Activated CD4-positive, alpha-beta memory T cell treated with anti-CD3 and anti-CD28 coated beads, Interleukin-2, amount 10 ng/mL, durations not matched to agents 7 days and 5 days (primary cell): Measurements from ENCODE around the gene ERI3. TPM values are rescaled to one million over a fixed set of nuclear protein-coding genes. Genes with fewer than 3 reads are reported as not detected.

Source experiments
- CTCF ChIA-PET: fragments of 350-600 bp; sonication (Branson Sonifier 250); formaldehyde crosslinking; loops from one replicate; lab custom pipeline; 2021; ENCODE audit warnings: antibody characterized with exemption, inconsistent platforms; lab: Charles Lee
- POLR2A ChIA-PET: fragments of 350-600 bp; sonication (Branson Sonifier 250); formaldehyde crosslinking; loops from one replicate; lab custom pipeline; 2021; ENCODE audit warnings: antibody characterized with exemption; lab: Charles Lee
- DNase-seq: peaks from one replicate; pipeline ENCODE4 v3.0.0-alpha.2; 2020
- H3K27ac Mint-ChIP-seq: one replicate; pipeline ENCODE4 v1.8.0; 2021; ENCODE audit warnings: mild to moderate bottlenecking, mixed read lengths
- H3K27me3 Mint-ChIP-seq: one replicate; pipeline ENCODE4 v1.8.0; 2021; ENCODE audit warnings: mixed read lengths
- H3K36me3 Mint-ChIP-seq: one replicate; pipeline ENCODE4 v1.8.0; 2021; ENCODE audit warnings: low read depth, mixed read lengths
- H3K4me1 Mint-ChIP-seq: one replicate; pipeline ENCODE4 v1.8.0; 2021; ENCODE audit warnings: mixed read lengths
- H3K4me3 Mint-ChIP-seq: one replicate; pipeline ENCODE4 v1.8.0; 2021; ENCODE audit warnings: mild to moderate bottlenecking, mixed read lengths
- H3K9me3 Mint-ChIP-seq: one replicate; pipeline ENCODE4 v1.8.0; 2021; ENCODE audit warnings: mixed read lengths
- total RNA-seq, 2 experiments: library from RNA; stranded (reverse); gene quantifications; one replicate each; pipeline ENCODE4 v1.2.3, GENCODE V29; 2021

ERI3 gene
- total RNA-seq, 2 experiments from 2014 or later, result 21.4 to 22.9 TPM

GRCh38 chr1:44239331-44239960 lies 115.6 kb downstream of the ERI3 start:
- Mint-ChIP-seq H3K4me3 (no peak overlapping the region), H3K27ac (no peak overlapping the region), H3K27me3 (no peaks in the 10 kb centered on the region), H3K36me3 (no peaks in the 10 kb centered on the region), H3K9me3 (no peaks in the 10 kb centered on the region), H3K4me1 (peaks cover 3% of the 10 kb centered on the region)
- ChIA-PET CTCF (interaction anchor here (0.5 to 1.2 kb wide), 2 partner anchors 22 to 881 kb away, joined by 3 read pairs; partner anchors contain the start of gene CDC20), POLR2A (no interaction called here)
- no peak for DNase-seq

- no peaks in the 10 kb centered on the region for H3K36me3 Mint-ChIP-seq
- no peak for DNase-seq
- H3K27me3 Mint-ChIP-seq, result no peaks in the 10 kb centered on the region
- H3K27ac Mint-ChIP-seq, result no peak overlapping the region
- ChIA-PET CTCF (interaction anchor here (0.6 to 1.2 kb wide), 2 partner anchors 23 to 421 kb away, joined by 3 to 5 read pairs; no protein-coding TSS in a partner anchor), POLR2A (interaction anchor here (0.9 kb wide), 1 partner anchor 186 kb away, joined by 3 read pairs; no protein-coding TSS in a partner anchor)
- H3K9me3 Mint-ChIP-seq, result no peaks in the 10 kb centered on the region
- no peak overlapping the region for H3K4me3 Mint-ChIP-seq
- peaks cover 3% of the 10 kb centered on the region for H3K4me1 Mint-ChIP-seq
Observed at GRCh38 chr1:44238660-44239059, 116.4 kb downstream of the ERI3 start.

GRCh38 chr1:44237721-44238457 lies 117.2 kb downstream of the ERI3 start:
- H3K4me3 Mint-ChIP-seq, result no peak overlapping the region

GRCh38 chr1:44236490-44237272 lies 118.4 kb downstream of the ERI3 start:
- Mint-ChIP-seq H3K4me1 (peaks cover 3% of the 10 kb centered on the region), H3K9me3 (no peaks in the 10 kb centered on the region), H3K36me3 (no peaks in the 10 kb centered on the region), H3K4me3 (no peak overlapping the region), H3K27me3 (no peaks in the 10 kb centered on the region), H3K27ac (no peak overlapping the region)
- ChIA-PET POLR2A (no interaction called here), CTCF (interaction anchor here (1.0 to 1.5 kb wide), 2 partner anchors 20 to 22 kb away, joined by 3 to 6 read pairs; no protein-coding TSS in a partner anchor)
- DNase-seq, result no peak

More at GRCh38 chr1:44237721-44238457, 117.2 kb downstream of the ERI3 start:
- CTCF ChIA-PET, result interaction anchor here (1.0 to 1.5 kb wide), 3 partner anchors 21 to 24 kb away, joined by 3 to 6 read pairs (median 3); no protein-coding TSS in a partner anchor
- peaks cover 3% of the 10 kb centered on the region for H3K4me1 Mint-ChIP-seq
- no peaks in the 10 kb centered on the region for H3K36me3 Mint-ChIP-seq
- no peak overlapping the region for H3K27ac Mint-ChIP-seq
- no peaks in the 10 kb centered on the region for H3K27me3 Mint-ChIP-seq
- POLR2A ChIA-PET, result interaction anchor here (0.7 to 0.9 kb wide), 2 partner anchors 25 to 186 kb away, joined by 3 read pairs; partner anchors contain the start of gene DMAP1
- H3K9me3 Mint-ChIP-seq, result no peaks in the 10 kb centered on the region
- peak; percentile 25 for DNase-seq

- Mint-ChIP-seq H3K9me3 (no peaks in the 10 kb centered on the region), H3K4me1 (peaks cover 3% of the 10 kb centered on the region), H3K27me3 (no peaks in the 10 kb centered on the region), H3K27ac (no peak overlapping the region), H3K36me3 (no peaks in the 10 kb centered on the region), H3K4me3 (no peak overlapping the region)
- ChIA-PET CTCF (no interaction called here), POLR2A (no interaction called here)
- no peak for DNase-seq
Observed at GRCh38 chr1:44235808-44236207, 119.2 kb downstream of the ERI3 start.

GRCh38 chr1:44233593-44233992 lies 121.5 kb downstream of the ERI3 start:
- ChIA-PET POLR2A (no interaction called here), CTCF (interaction anchor here (2.1 kb wide), 1 partner anchor 16 kb away, joined by 7 read pairs; no protein-coding TSS in a partner anchor)
- Mint-ChIP-seq H3K27ac (no peak overlapping the region), H3K9me3 (no peaks in the 10 kb centered on the region), H3K36me3 (no peaks in the 10 kb centered on the region), H3K4me3 (no peak overlapping the region), H3K27me3 (no peaks in the 10 kb centered on the region), H3K4me1 (peaks cover 3% of the 10 kb centered on the region)
- DNase-seq, result no peak

GRCh38 chr1:44230796-44231195 lies 124.3 kb downstream of the ERI3 start:
- H3K4me3 Mint-ChIP-seq, result no peak overlapping the region
- H3K36me3 Mint-ChIP-seq, result no peaks in the 10 kb centered on the region
- ChIA-PET CTCF (no interaction called here), POLR2A (no interaction called here)
- H3K27me3 Mint-ChIP-seq, result no peaks in the 10 kb centered on the region
- H3K27ac Mint-ChIP-seq, result no peak overlapping the region
- peaks cover 1% of the 10 kb centered on the region for H3K4me1 Mint-ChIP-seq
- no peaks in the 10 kb centered on the region for H3K9me3 Mint-ChIP-seq
- no peak for DNase-seq

- CTCF ChIA-PET, result interaction anchor here (1.0 kb wide), 1 partner anchor 12 kb away, joined by 3 read pairs; no protein-coding TSS in a partner anchor
- Mint-ChIP-seq H3K27ac (no peak overlapping the region), H3K9me3 (no peaks in the 10 kb centered on the region), H3K36me3 (no peaks in the 10 kb centered on the region), H3K4me1 (peaks cover 1% of the 10 kb centered on the region), H3K4me3 (no peak overlapping the region), H3K27me3 (no peaks in the 10 kb centered on the region)
- POLR2A ChIA-PET, result no interaction called here
- no peak for DNase-seq
Observed at GRCh38 chr1:44229435-44230167, 125.5 kb downstream of the ERI3 start.

- Mint-ChIP-seq H3K4me1 (peaks cover 1% of the 10 kb centered on the region), H3K27ac (no peak overlapping the region), H3K36me3 (no peaks in the 10 kb centered on the region), H3K4me3 (no peak overlapping the region), H3K27me3 (no peaks in the 10 kb centered on the region), H3K9me3 (no peaks in the 10 kb centered on the region)
- DNase-seq, result no peak
- ChIA-PET POLR2A (interaction anchor here (0.6 kb wide), 1 partner anchor 305 kb away, joined by 3 read pairs; no protein-coding TSS in a partner anchor), CTCF (no interaction called here)
Observed at GRCh38 chr1:44228218-44228617, 126.8 kb downstream of the ERI3 start.

GRCh38 chr1:44227211-44227610 lies 127.8 kb downstream of the ERI3 start:
- H3K36me3 Mint-ChIP-seq, result no peaks in the 10 kb centered on the region
- no peaks in the 10 kb centered on the region for H3K9me3 Mint-ChIP-seq
- CTCF ChIA-PET, result interaction anchor here (2.3 kb wide), 1 partner anchor 10 kb away, joined by 10 read pairs; no protein-coding TSS in a partner anchor
- DNase-seq, result no peak
- no peak overlapping the region for H3K4me3 Mint-ChIP-seq
- peaks cover 1% of the 10 kb centered on the region for H3K4me1 Mint-ChIP-seq
- H3K27ac Mint-ChIP-seq, result no peak overlapping the region
- POLR2A ChIA-PET, result no interaction called here
- no peaks in the 10 kb centered on the region for H3K27me3 Mint-ChIP-seq

GRCh38 chr1:44225761-44226160 lies 129.3 kb downstream of the ERI3 start:
- CTCF ChIA-PET, result interaction anchor here (2.3 kb wide), 1 partner anchor 8 kb away, joined by 10 read pairs; no protein-coding TSS in a partner anchor

GRCh38 chr1:44223187-44223610 lies 131.9 kb downstream of the ERI3 start:
- DNase-seq, result no peak
- Mint-ChIP-seq H3K27me3 (no peaks in the 10 kb centered on the region), H3K36me3 (peaks cover 12% of the 10 kb centered on the region), H3K9me3 (no peaks in the 10 kb centered on the region), H3K4me1 (peaks cover 4% of the 10 kb centered on the region), H3K4me3 (no peak overlapping the region), H3K27ac (no peak overlapping the region)
- CTCF ChIA-PET, result no interaction called here
- POLR2A ChIA-PET, result no interaction called here

More at GRCh38 chr1:44225761-44226160, 129.3 kb downstream of the ERI3 start:
- POLR2A ChIA-PET, result no interaction called here
- Mint-ChIP-seq H3K4me1 (peaks cover 2% of the 10 kb centered on the region), H3K9me3 (no peaks in the 10 kb centered on the region), H3K36me3 (peaks cover 1% of the 10 kb centered on the region), H3K27me3 (no peaks in the 10 kb centered on the region), H3K27ac (no peak overlapping the region), H3K4me3 (no peak overlapping the region)
- no peak for DNase-seq
